GDM1 (cell line): ENCODE data around the gene FAM98C.

ENCODE experiments used
- DNase-seq: peaks from one replicate; lab custom pipeline; 2025; lab: John Stamatoyannopoulos, UW

FAM98C gene

GRCh38 chr19:38457202-38457601, 54.3 kb downstream of the FAM98C start:
- no peak for DNase-seq

DNA sequence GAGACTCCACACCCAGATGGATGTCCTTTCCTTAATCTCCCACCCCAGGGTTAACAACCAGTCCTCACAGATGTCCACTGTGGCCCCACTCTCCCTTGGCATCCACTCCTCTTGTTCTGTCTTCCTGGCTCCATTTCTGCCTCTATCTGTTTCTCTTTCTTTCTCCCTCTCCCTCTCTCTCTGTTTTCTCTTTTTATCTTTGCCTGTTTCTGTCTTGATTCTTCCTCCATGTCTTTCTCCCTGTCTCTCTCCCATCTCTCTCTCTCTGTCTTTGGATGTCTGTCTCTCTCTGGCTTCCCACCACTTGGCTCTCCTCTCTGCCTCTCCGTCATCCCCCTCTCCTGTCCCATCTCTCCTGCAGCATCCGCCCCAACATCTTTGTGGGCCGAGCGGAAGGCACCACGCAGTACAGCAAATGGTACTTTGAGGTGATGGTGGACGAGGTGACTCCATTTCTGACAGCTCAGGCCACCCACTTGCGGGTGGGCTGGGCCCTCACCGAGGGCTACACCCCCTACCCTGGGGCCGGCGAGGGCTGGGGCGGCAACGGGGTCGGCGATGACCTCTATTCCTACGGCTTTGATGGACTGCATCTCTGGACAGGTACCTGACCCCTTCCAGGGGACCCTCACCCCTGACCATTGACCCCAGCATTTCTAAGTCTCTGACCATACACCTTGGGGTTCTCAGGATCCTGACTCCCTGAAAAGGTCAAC, 55.0 kb downstream of the FAM98C start:
- DNase-seq = no peak
